ENCODE results near the gene HNRNPH2. TPM values are rescaled to one million over a fixed set of nuclear protein-coding genes. Genes with fewer than 3 reads are reported as not detected.

The HNRNPH2 gene
- total and polyA plus RNA-seq, 2 experiments from 2014 or later = 59.2 to 80.1 TPM

DNA sequence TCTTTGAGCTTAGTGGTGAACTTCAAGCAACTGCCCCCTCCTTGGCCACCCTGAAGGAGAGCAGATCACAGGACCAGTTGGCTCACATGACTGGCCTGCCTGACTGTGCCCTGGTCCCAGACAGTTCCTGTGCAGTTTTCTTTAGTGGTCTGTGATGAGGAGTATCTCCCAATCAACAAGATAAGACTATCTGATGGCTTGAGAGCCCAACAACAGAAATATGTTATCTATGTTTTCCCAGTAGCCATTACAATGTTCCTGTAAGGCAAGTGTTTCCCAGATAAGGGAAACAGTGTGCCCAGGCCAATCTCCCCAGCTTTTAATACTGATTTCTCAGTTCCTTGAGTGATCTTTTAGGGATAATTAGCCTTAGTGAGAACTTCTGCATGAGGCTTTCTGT lies 45.3 kb upstream of the HNRNPH2 start:
- Mint-ChIP-seq H3K4me3 (no peak overlapping the region), H3K4me1 (no peaks in the 10 kb centered on the region), H3K27ac (no peak overlapping the region), H3K27me3 (ENCODE audit: insufficient read depth, low read depth, poor library complexity) (no peaks in the 10 kb centered on the region), H3K9me3 (no peaks in the 10 kb centered on the region), H3K36me3 (ENCODE audit: low read depth) (no peaks in the 10 kb centered on the region)
- no peaks in the 10 kb centered on the region for H3K4me1 ChIP-seq (ENCODE audit: insufficient read depth)
- no peaks in the 10 kb centered on the region for H3K27me3 ChIP-seq (ENCODE audit: insufficient read depth)
- ATAC-seq = no peak
- H3K79me2 ChIP-seq (replicated peaks; ENCODE audit: insufficient read depth) = no peaks in the 10 kb centered on the region
- H3K36me3 ChIP-seq (ENCODE audit: insufficient read depth) = no peaks in the 10 kb centered on the region
- no peak overlapping the region for H3K4me3 ChIP-seq
- DNase-seq (ENCODE audit: low spot score) = no peak
- TF ChIP-seq ZNF114 (CRISPR knock-in tag; IDR thresholded peaks at IDR 0.05) (no peak), EZH2 (IDR thresholded peaks at IDR 0.05; ENCODE audit: low read depth, unreplicated experiment) (no peak), CREB1 (CRISPR knock-in tag; IDR thresholded peaks at IDR 0.05; ENCODE audit: low read depth) (no peak), POLR2AphosphoS5 (IDR thresholded peaks at IDR 0.05; ENCODE audit: low read depth) (no peak), JUNB (IDR thresholded peaks at IDR 0.05; ENCODE audit: unreplicated experiment) (no peak), STAT1 (IDR thresholded peaks at IDR 0.05; ENCODE audit: unreplicated experiment) (no peak), EZH2phosphoT487 (IDR thresholded peaks at IDR 0.05; ENCODE audit: unreplicated experiment) (no peak), NANOG (IDR thresholded peaks at IDR 0.05; ENCODE audit: borderline replicate concordance) (no peak)
- TF ChIP-seq, protein P1, sequence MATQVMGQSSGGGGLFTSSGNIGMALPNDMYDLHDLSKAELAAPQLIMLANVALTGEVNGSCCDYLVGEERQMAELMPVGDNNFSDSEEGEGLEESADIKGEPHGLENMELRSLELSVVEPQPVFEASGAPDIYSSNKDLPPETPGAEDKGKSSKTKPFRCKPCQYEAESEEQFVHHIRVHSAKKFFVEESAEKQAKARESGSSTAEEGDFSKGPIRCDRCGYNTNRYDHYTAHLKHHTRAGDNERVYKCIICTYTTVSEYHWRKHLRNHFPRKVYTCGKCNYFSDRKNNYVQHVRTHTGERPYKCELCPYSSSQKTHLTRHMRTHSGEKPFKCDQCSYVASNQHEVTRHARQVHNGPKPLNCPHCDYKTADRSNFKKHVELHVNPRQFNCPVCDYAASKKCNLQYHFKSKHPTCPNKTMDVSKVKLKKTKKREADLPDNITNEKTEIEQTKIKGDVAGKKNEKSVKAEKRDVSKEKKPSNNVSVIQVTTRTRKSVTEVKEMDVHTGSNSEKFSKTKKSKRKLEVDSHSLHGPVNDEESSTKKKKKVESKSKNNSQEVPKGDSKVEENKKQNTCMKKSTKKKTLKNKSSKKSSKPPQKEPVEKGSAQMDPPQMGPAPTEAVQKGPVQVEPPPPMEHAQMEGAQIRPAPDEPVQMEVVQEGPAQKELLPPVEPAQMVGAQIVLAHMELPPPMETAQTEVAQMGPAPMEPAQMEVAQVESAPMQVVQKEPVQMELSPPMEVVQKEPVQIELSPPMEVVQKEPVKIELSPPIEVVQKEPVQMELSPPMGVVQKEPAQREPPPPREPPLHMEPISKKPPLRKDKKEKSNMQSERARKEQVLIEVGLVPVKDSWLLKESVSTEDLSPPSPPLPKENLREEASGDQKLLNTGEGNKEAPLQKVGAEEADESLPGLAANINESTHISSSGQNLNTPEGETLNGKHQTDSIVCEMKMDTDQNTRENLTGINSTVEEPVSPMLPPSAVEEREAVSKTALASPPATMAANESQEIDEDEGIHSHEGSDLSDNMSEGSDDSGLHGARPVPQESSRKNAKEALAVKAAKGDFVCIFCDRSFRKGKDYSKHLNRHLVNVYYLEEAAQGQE (IDR thresholded peaks at IDR 0.05; ENCODE audit: unreplicated experiment) = no peak
- TF ChIP-seq, protein P2, sequence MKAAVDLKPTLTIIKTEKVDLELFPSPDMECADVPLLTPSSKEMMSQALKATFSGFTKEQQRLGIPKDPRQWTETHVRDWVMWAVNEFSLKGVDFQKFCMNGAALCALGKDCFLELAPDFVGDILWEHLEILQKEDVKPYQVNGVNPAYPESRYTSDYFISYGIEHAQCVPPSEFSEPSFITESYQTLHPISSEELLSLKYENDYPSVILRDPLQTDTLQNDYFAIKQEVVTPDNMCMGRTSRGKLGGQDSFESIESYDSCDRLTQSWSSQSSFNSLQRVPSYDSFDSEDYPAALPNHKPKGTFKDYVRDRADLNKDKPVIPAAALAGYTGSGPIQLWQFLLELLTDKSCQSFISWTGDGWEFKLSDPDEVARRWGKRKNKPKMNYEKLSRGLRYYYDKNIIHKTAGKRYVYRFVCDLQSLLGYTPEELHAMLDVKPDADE (IDR thresholded peaks at IDR 0.05) = no peak
- TF ChIP-seq, protein P3, sequence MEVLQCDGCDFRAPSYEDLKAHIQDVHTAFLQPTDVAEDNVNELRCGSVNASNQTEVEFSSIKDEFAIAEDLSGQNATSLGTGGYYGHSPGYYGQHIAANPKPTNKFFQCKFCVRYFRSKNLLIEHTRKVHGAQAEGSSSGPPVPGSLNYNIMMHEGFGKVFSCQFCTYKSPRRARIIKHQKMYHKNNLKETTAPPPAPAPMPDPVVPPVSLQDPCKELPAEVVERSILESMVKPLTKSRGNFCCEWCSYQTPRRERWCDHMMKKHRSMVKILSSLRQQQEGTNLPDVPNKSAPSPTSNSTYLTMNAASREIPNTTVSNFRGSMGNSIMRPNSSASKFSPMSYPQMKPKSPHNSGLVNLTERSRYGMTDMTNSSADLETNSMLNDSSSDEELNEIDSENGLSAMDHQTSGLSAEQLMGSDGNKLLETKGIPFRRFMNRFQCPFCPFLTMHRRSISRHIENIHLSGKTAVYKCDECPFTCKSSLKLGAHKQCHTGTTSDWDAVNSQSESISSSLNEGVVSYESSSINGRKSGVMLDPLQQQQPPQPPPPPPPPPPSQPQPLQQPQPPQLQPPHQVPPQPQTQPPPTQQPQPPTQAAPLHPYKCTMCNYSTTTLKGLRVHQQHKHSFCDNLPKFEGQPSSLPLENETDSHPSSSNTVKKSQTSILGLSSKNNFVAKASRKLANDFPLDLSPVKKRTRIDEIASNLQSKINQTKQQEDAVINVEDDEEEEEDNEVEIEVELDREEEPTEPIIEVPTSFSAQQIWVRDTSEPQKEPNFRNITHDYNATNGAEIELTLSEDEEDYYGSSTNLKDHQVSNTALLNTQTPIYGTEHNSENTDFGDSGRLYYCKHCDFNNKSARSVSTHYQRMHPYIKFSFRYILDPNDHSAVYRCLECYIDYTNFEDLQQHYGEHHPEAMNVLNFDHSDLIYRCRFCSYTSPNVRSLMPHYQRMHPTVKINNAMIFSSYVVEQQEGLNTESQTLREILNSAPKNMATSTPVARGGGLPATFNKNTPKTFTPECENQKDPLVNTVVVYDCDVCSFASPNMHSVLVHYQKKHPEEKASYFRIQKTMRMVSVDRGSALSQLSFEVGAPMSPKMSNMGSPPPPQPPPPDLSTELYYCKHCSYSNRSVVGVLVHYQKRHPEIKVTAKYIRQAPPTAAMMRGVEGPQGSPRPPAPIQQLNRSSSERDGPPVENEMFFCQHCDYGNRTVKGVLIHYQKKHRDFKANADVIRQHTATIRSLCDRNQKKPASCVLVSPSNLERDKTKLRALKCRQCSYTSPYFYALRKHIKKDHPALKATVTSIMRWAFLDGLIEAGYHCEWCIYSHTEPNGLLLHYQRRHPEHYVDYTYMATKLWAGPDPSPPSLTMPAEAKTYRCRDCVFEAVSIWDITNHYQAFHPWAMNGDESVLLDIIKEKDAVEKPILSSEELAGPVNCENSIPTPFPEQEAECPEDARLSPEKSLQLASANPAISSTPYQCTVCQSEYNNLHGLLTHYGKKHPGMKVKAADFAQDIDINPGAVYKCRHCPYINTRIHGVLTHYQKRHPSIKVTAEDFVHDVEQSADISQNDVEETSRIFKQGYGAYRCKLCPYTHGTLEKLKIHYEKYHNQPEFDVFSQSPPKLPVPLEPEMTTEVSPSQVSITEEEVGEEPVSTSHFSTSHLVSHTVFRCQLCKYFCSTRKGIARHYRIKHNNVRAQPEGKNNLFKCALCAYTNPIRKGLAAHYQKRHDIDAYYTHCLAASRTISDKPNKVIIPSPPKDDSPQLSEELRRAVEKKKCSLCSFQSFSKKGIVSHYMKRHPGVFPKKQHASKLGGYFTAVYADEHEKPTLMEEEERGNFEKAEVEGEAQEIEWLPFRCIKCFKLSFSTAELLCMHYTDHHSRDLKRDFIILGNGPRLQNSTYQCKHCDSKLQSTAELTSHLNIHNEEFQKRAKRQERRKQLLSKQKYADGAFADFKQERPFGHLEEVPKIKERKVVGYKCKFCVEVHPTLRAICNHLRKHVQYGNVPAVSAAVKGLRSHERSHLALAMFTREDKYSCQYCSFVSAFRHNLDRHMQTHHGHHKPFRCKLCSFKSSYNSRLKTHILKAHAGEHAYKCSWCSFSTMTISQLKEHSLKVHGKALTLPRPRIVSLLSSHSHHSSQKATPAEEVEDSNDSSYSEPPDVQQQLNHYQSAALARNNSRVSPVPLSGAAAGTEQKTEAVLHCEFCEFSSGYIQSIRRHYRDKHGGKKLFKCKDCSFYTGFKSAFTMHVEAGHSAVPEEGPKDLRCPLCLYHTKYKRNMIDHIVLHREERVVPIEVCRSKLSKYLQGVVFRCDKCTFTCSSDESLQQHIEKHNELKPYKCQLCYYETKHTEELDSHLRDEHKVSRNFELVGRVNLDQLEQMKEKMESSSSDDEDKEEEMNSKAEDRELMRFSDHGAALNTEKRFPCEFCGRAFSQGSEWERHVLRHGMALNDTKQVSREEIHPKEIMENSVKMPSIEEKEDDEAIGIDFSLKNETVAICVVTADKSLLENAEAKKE (CRISPR knock-in tag; IDR thresholded peaks at IDR 0.05) = no peak
- no peak overlapping the region for H3K27ac ChIP-seq (ENCODE audit: low read depth)
- no peaks in the 10 kb centered on the region for H3F3A ChIP-seq (replicated peaks; ENCODE audit: low read depth)
- no peaks in the 10 kb centered on the region for H3K9me2 ChIP-seq (ENCODE audit: insufficient read depth)
- H4K20me1 ChIP-seq (replicated peaks; ENCODE audit: insufficient read depth) = no peaks in the 10 kb centered on the region
- H3K4me2 ChIP-seq = no peak overlapping the region
- H2AFZ ChIP-seq = no peak overlapping the region
